GM12874 (cell line): ENCODE measurements around the gene TMCC1.

Experiments
- TF ChIP-seq, protein P1 (sequence below): IDR thresholded peaks from 2 replicates; pipeline ENCODE4 v1.5.1; 2011; ENCODE audit warnings: low read depth, mild to moderate bottlenecking, control low read depth, low read length, moderate library complexity; ENCODE audit not compliant: insufficient read depth

TMCC1 gene

DNA sequence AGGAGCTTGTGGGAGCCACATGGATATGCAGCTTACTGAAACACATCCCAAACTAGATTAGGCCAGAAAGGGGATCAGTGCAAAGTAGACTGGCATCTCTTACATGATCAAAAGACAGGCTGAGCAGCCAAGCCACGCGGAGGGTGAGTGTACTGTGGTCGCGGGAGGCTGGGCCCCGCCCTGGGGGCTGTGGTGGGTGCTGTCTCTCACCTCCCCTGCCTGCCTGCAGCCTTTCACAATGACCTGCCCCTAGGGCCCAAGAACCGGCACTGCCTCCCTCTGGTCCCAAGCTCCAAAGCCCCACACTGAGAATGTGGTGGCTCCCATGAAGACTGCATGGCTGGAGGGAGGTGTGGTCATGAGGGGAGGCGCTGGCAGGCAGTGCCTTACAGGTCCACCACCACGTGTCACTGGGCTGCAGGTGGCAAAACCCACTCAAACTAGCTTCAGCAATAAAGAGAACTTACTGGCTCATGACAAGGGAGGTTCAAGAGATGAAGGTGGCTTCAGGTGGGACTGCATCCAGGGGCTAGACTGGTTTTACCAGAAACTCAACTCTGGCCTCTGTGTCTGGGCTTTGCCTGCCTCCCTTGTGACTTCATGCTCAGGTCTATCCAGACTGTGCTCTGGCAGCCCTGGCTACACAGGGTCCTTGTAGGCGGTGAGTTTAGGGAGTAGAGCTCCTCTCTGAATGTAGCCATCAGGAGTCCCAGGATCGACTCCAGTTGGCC is 259.6 kb downstream of the TMCC1 start:
- TF ChIP-seq, protein P1, sequence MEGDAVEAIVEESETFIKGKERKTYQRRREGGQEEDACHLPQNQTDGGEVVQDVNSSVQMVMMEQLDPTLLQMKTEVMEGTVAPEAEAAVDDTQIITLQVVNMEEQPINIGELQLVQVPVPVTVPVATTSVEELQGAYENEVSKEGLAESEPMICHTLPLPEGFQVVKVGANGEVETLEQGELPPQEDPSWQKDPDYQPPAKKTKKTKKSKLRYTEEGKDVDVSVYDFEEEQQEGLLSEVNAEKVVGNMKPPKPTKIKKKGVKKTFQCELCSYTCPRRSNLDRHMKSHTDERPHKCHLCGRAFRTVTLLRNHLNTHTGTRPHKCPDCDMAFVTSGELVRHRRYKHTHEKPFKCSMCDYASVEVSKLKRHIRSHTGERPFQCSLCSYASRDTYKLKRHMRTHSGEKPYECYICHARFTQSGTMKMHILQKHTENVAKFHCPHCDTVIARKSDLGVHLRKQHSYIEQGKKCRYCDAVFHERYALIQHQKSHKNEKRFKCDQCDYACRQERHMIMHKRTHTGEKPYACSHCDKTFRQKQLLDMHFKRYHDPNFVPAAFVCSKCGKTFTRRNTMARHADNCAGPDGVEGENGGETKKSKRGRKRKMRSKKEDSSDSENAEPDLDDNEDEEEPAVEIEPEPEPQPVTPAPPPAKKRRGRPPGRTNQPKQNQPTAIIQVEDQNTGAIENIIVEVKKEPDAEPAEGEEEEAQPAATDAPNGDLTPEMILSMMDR = no peak

DNA sequence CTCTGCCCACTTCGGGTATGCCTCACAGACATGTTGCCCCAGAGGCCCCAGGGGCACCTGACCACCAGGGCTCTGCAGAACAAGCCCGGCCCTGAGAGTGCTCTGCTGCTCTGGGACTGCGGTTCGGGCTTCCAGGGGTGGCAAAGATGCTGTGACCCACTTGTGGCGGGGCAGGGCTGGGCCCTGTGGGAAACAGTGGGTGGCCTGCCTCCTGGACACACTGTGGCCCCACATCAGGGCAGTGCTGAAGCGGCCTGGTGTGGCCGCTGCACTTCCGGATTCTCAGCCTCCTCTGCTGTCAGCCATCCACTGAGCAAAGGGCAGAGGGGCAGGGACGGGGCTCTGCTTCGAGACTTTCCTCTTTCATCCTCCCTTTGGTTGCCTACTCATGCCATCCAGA is 260.5 kb downstream of the TMCC1 start:
- TF ChIP-seq, protein P1 = no peak

DNA sequence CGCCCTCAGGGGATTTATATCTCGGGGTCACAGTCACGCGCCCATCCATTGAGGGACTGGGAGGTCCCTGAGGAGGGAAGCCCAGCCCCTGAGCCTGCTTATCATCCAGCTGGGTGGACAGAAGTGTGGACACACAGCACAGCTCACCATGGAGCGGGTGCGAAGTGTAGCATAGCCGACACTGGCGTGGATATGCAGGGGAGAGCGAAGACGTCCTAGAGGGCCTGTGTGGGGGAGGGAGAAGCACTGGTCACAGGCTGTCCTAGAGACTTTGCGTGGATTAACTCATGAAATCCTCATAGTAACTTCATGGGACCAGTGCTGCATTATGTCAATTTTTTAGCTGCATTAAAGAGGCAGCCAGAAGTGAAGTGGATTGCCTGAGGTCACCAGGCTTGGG is 261.0 kb downstream of the TMCC1 start:
- TF ChIP-seq, protein P1 = no peak

DNA sequence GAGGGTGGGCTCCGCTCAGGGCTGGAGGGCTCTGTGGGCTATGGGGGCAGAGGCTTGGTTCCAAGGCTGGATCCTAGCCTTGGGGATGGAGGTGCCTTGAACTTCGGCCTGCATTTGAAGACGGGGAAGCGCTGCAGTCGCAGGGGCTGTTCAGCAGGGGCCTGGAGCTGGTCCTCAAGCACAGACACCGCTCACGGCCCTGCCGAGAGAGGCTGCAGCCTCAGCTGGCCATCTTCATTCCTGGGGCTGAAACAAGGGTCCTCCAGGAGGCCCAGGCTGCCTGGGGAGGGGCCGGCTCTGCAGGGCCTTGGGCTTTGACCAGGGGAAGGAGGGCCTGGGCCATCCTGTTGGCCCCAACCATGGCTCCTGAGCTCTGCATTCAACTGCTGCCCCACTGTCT is 261.5 kb downstream of the TMCC1 start:
- TF ChIP-seq, protein P1 = no peak

DNA sequence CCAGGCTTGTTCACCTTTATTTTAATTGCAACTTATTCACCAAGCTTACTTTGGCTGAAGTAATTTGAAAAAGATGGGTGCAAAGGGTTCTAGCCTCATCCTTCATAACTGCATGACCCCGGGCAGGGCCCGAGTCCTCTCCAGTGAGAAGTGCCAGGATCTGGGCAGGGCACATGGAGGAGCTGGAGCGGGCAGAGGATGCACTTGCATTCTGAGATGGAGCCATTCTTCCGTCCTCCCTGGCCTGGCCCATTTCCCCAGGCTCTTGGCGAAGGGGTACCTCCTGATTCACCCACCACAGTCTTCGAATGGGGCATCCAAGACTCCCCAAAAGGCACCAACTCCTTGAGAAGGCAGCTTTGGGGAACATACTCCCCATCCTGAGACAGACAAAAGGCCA is 264.5 kb downstream of the TMCC1 start:
- TF ChIP-seq, protein P1 = no peak

DNA sequence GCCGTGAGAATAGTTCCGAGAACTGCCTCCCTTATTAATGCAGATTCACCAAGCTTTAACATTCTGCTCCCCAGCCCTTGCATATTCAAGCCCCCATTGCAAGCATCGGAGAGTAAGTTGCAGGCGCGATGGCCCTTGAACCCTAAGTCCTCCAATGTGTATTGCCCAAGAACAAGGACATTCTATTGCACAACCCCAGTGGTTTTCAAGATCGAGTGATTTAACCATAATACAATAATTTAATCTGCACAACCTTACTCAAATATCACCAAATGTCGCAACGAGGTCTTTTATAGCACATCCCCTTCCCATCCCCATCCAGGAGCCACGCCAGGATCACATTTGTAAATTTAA is 265.4 kb downstream of the TMCC1 start:
- TF ChIP-seq, protein P1 = no peak

DNA sequence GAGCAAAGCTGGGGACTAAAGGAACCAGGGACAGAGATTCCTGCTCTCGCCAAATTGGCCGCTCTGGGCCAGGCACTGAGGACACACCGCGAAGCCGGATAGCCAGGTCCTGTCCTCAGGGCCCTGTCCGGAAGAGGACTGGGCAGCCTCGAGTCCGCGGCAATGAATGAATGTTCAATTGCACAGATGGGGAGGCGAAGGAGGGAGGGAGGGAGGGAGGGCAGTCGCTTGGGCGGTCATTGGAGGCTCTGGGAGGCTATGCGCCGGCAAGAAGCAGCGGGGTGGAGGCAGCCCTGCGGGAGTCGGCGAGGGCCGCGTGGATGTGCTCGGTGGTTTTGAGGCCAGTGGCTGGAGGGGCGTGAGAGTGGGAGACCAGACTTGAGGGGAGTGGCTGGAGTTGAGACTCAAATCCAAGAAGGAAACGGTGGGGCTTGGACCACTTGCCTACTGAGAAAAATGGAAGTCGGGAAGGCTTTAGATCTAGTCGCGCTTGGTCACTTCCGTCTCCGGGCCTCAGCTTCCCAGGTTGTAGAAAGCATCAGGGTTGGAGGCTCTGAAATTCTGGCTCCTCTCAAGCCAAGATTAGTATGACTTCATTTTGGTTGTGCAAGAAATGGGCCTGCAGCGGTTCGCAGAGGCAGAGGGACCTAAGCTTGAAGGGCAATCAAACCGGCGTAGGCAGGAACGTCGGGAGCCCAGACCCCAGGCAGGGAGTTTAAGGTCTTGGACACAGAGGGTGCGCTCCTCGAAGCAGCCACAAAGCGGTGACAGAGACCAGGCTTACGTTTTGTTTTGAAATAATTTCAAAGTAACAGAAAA is 266.0 kb downstream of the TMCC1 start:
- TF ChIP-seq, protein P1 = peak; percentile 91
